ENCODE measurements around the gene BRPF1.

Gene BRPF1

DNA sequence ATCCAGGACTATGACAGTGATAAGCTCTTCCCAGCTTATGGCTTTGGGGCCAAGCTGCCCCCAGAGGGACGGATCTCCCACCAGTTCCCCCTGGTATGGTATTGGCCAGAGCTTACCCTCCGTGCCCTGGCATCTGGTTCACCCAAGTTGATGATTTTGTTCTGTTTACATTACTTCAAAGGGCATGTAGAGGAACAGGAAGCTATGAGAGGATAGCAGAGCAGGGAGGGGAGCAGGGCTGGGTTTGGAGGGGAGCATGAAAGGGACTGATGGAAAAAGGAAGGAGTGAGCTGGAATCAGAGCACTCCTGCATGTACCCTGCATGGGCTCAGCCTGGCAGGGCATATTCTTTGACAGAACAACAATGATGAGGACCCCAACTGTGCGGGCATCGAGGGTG lies 13.4 kb upstream of the BRPF1 start:
- no peaks in the 10 kb centered on the region for H3K27me3 ChIP-seq (ENCODE audit: control insufficient read depth in 1 of 2, insufficient read depth in 2 of 2, low read length in 2 of 2)
- H3K4me1 ChIP-seq (ENCODE audit: insufficient read depth, low read length), result peaks cover 13% of the 10 kb centered on the region
- H3K27ac ChIP-seq (ENCODE audit: low read depth, low read length), result no peak overlapping the region
- H3K9me3 ChIP-seq (ENCODE audit: low read length), result no peaks in the 10 kb centered on the region
- no peak overlapping the region for H3K4me3 ChIP-seq (ENCODE audit: low read depth in 1 of 2, low read length in 2 of 2)
- no peak overlapping the region for H3K9ac ChIP-seq (ENCODE audit: low read length)
- H3K36me3 ChIP-seq (ENCODE audit: insufficient read depth, low read length), result no peaks in the 10 kb centered on the region

DNA sequence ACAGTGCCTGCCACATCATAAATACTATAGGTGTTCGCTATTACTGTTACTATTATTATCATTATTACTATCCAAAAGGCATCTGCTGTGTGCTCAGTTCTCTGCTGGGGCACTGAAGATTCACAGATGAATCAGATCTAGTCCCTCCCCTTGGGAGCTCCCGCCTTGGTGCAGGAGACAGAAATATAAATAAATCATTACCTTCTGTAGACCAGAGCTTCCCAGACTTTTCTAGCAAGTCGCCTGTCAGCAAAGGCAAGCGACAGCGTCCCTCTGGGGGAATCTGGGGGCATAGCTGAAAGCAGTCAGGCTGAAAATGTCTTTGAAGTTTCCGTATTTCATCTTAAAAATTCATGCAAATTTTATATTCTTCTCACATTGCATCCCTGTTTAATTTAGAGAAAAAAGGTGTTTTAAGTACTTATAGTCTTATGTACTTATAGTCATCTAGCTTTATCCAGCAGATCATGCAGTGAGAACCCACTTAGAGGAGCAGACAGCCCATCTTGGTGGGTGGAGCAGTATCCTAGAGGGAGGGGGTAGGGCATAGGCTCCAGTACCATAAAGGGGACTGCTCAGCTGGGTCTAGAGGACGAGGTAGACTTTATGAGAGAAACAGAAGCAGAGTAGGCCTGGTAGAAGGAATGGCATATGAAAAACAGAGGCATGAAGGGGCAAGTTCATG lies 10.4 kb upstream of the BRPF1 start:
- H3K27ac ChIP-seq (ENCODE audit: low read depth, low read length), result no peak overlapping the region
- H3K27me3 ChIP-seq (ENCODE audit: control insufficient read depth in 1 of 2, insufficient read depth in 2 of 2, low read length in 2 of 2), result no peaks in the 10 kb centered on the region
- H3K9me3 ChIP-seq (ENCODE audit: low read length), result no peaks in the 10 kb centered on the region
- H3K4me1 ChIP-seq (ENCODE audit: insufficient read depth, low read length), result peaks cover 2% of the 10 kb centered on the region
- H3K4me3 ChIP-seq (ENCODE audit: low read depth in 1 of 2, low read length in 2 of 2), result no peak overlapping the region
- no peak overlapping the region for H3K9ac ChIP-seq (ENCODE audit: low read length)
- no peaks in the 10 kb centered on the region for H3K36me3 ChIP-seq (ENCODE audit: insufficient read depth, low read length)

DNA sequence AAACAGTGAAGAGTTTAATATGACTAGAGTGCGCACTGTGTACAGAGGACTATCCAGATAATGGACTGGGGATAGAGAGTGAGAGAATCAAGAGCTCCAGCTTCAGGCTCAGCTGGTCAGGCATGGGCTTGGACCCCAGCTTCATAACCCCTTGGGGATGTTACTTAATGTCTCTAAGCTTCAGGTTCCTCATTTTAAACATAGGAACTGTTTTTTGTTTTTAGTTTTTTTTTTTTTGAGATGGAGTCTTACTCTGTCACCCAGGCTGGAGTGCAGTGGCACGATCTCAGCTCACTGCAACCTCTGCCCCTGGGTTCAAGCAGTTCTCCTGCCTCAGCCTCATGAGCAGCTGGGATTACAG lies 9.9 kb upstream of the BRPF1 start:
- no peaks in the 10 kb centered on the region for H3K27me3 ChIP-seq (ENCODE audit: control insufficient read depth in 1 of 2, insufficient read depth in 2 of 2, low read length in 2 of 2)
- no peaks in the 10 kb centered on the region for H3K36me3 ChIP-seq (ENCODE audit: insufficient read depth, low read length)
- no peaks in the 10 kb centered on the region for H3K9me3 ChIP-seq (ENCODE audit: low read length)
- H3K9ac ChIP-seq (ENCODE audit: low read length), result no peak overlapping the region
- no peak overlapping the region for H3K4me3 ChIP-seq (ENCODE audit: low read depth in 1 of 2, low read length in 2 of 2)
- H3K4me1 ChIP-seq (ENCODE audit: insufficient read depth, low read length), result no peaks in the 10 kb centered on the region
- H3K27ac ChIP-seq (ENCODE audit: low read depth, low read length), result no peak overlapping the region

DNA sequence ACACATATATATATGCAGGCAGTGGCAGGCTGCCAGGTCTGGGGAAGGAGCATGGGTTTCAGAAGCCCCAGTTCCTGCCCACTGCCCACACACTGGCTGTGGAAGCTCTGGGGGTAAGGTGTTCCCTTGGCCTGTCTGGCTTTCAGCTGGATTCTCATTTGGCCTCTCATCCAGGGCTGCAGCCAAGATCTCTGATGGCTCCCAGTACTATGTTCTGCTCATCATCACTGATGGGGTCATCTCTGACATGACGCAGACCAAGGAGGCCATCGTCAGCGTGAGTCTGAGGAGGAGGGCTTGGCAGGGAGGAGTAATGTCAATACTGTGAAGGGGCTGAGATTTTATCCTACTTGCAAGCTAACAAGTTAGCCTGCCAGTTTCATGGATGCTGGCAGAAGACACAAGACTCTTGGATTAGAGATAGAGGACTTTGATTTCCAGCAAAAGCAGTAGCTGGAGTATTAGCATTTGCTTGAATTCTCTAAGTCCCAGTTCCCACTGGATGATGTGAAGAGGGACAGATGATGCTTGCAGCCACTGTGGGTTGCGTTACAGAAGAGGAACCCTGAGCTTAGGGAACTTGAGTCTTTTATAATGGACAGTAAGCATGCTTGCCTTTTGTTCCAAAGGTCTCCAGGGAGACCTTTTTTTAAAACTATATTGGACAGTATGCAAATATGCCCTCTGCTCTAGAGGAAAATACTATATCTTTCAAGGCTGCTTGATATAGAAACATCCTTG lies 5.6 kb upstream of the BRPF1 start:
- Histone ChIP-seq H3K4me1 (ENCODE audit: insufficient read depth, low read length) (peaks cover 6% of the 10 kb centered on the region), H3K27me3 (ENCODE audit: control insufficient read depth in 1 of 2, insufficient read depth in 2 of 2, low read length in 2 of 2) (no peaks in the 10 kb centered on the region), H3K36me3 (ENCODE audit: insufficient read depth, low read length) (no peaks in the 10 kb centered on the region), H3K9me3 (ENCODE audit: low read length) (no peaks in the 10 kb centered on the region), H3K4me3 (ENCODE audit: low read depth in 1 of 2, low read length in 2 of 2) (no peak overlapping the region), H3K9ac (ENCODE audit: low read length) (no peak overlapping the region), H3K27ac (ENCODE audit: low read depth, low read length) (no peak overlapping the region)

DNA sequence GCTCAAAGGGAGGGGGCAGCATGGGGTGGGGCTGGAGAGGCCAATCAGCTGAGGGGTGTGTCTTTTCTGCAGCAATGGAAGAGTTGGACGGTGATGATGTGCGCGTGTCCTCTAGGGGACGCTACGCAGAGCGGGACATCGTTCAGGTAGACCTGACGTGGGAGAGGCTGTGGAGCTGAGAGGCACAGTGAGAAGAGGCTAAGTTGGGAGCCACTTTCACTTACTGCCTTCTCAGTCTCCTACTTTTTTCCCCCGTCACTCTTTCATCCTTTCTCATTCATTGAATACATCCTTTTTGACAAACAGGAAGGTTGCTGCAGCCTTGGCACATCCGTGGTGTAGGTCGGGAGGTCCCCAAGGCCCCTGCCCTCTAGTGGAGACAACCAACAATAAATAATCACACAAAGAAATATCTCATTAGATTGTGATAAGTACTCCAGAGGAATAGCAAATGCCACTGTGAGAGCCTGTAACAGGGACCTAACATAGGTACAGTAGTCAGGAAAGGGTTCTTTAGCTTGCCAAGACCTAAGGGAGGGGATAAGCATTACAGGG lies 4.4 kb upstream of the BRPF1 start:
- H3K36me3 ChIP-seq (ENCODE audit: insufficient read depth, low read length), result no peaks in the 10 kb centered on the region
- no peak overlapping the region for H3K4me3 ChIP-seq (ENCODE audit: low read depth in 1 of 2, low read length in 2 of 2)
- no peak overlapping the region for H3K27ac ChIP-seq (ENCODE audit: low read depth, low read length)
- H3K9me3 ChIP-seq (ENCODE audit: low read length), result no peaks in the 10 kb centered on the region
- H3K27me3 ChIP-seq (ENCODE audit: control insufficient read depth in 1 of 2, insufficient read depth in 2 of 2, low read length in 2 of 2), result no peaks in the 10 kb centered on the region
- H3K4me1 ChIP-seq (ENCODE audit: insufficient read depth, low read length), result peaks cover 6% of the 10 kb centered on the region
- no peak overlapping the region for H3K9ac ChIP-seq (ENCODE audit: low read length)

DNA sequence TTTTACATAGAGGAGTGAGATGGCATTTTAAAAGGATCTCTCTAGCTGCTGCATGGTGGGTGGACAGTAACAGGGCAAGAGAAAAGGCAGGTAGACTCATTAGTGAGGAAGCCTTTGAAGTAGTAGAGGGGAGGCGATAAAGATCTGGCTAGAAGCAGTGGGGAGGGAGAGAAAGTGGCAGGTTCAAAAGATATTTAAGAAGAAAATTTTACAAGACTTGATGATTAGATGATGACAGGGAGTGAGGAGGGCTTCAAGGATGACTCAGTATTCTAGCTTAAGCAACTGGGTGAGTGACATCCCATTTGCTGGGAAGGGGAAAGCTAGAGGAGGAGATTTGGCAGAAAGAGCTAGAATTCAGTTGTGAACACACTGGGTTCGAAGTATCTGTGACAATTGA lies 3.8 kb upstream of the BRPF1 start:
- no peak overlapping the region for H3K4me3 ChIP-seq (ENCODE audit: low read depth in 1 of 2, low read length in 2 of 2)
- H3K36me3 ChIP-seq (ENCODE audit: insufficient read depth, low read length), result no peaks in the 10 kb centered on the region
- no peak overlapping the region for H3K9ac ChIP-seq (ENCODE audit: low read length)
- peaks cover 11% of the 10 kb centered on the region for H3K4me1 ChIP-seq (ENCODE audit: insufficient read depth, low read length)
- no peaks in the 10 kb centered on the region for H3K9me3 ChIP-seq (ENCODE audit: low read length)
- H3K27me3 ChIP-seq (ENCODE audit: control insufficient read depth in 1 of 2, insufficient read depth in 2 of 2, low read length in 2 of 2), result no peaks in the 10 kb centered on the region
- H3K27ac ChIP-seq (ENCODE audit: low read depth, low read length), result no peak overlapping the region

DNA sequence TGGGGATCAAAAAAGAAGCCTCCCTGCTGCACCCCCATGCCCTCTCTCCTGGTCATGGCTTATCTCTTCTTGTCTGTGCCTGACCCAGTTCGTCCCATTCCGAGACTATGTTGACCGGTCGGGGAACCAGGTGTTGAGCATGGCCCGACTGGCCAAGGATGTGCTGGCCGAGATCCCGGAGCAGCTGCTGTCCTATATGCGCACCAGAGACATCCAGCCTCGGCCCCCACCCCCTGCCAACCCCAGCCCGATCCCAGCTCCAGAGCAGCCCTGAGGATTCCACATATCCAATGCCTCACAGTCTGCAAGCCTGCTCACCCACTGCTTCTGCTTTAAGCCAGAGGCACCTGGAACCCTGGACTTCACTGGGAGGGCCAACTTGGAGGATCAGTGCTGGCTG lies 2.1 kb upstream of the BRPF1 start:
- no peaks in the 10 kb centered on the region for H3K27me3 ChIP-seq (ENCODE audit: control insufficient read depth in 1 of 2, insufficient read depth in 2 of 2, low read length in 2 of 2)
- H3K9me3 ChIP-seq (ENCODE audit: low read length), result no peaks in the 10 kb centered on the region
- no peak overlapping the region for H3K4me3 ChIP-seq (ENCODE audit: low read depth in 1 of 2, low read length in 2 of 2)
- peaks cover 7% of the 10 kb centered on the region for H3K36me3 ChIP-seq (ENCODE audit: insufficient read depth, low read length)
- no peak overlapping the region for H3K9ac ChIP-seq (ENCODE audit: low read length)
- peaks cover 22% of the 10 kb centered on the region for H3K4me1 ChIP-seq (ENCODE audit: insufficient read depth, low read length)
- H3K27ac ChIP-seq (ENCODE audit: low read depth, low read length), result no peak overlapping the region

DNA sequence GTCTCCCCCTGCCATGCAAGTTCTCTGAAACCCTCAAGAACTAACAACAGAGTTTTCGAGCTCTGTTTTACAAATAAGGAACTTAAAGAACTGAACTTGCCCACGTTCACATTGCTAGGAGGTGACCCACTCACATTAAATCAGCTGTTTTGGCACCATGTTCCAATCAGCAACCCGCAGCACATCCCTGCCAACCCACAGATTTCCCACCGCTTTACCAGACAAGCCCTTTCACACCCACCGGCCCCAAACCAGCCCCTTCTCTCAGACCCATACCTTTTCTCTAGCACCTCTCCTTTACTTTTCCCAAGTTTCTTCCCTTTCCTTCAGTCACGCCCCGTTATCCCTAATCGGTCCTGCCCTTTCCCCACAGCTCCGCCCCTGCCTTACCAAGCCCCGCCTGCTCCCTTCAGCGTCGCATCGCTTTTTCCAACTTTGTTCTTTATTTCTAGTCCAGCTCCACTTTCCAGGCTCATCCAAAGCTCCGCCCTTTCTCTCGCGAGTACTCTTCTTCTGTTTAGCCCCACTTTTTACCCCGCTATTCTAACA lies 804 bp upstream of the BRPF1 start:
- no peaks in the 10 kb centered on the region for H3K9me3 ChIP-seq (ENCODE audit: low read length)
- H3K36me3 ChIP-seq (ENCODE audit: insufficient read depth, low read length), result peaks cover 11% of the 10 kb centered on the region
- H3K27ac ChIP-seq (ENCODE audit: low read depth, low read length), result peak overlapping the region; percentile 55
- H3K4me1 ChIP-seq (ENCODE audit: insufficient read depth, low read length), result peaks cover 22% of the 10 kb centered on the region
- peak overlapping the region; percentile 62 to 68 for H3K4me3 ChIP-seq (ENCODE audit: low read depth in 1 of 2, low read length in 2 of 2)
- peak overlapping the region; percentile 42 for H3K9ac ChIP-seq (ENCODE audit: low read length)
- no peaks in the 10 kb centered on the region for H3K27me3 ChIP-seq (ENCODE audit: control insufficient read depth in 1 of 2, insufficient read depth in 2 of 2, low read length in 2 of 2)

DNA sequence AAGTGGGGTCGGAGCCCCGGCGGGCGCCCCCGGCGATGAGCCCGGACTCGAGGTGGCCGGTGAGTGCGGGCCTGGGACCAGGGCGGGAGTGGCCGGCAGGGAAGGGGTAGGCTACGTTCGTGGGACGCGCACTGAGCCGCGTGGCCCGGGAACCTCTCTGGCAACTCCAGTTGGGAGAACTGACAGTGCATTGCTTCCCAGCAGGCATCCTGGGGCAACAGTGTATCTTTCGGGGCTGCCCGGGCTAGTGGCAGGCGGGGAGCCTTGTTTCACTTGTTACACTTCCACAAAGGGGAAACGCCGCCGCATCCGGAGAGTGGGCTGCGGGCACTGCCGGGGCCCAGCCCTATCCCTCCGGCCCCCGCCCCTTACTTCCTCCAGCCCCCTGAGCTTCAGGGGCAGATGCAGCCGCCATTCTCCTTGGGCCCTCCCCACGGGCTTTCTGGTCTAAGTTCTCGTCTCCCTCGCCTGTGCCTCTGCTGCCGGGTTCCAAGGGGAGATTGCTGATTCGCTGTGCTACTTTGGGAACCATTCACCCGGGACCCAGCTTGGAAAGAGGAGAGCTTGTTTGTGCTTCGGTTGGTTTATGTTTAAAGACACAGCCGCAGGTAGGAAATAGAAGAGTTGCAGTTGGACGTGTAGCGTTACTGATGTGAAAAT lies 675 bp downstream of the BRPF1 start:
- Histone ChIP-seq H3K27ac (ENCODE audit: low read depth, low read length) (peak overlapping the region; percentile 87), H3K4me3 (ENCODE audit: low read depth in 1 of 2, low read length in 2 of 2) (peak overlapping the region; percentile 61 to 85), H3K4me1 (ENCODE audit: insufficient read depth, low read length) (peaks cover 22% of the 10 kb centered on the region), H3K9me3 (ENCODE audit: low read length) (no peaks in the 10 kb centered on the region), H3K36me3 (ENCODE audit: insufficient read depth, low read length) (peaks cover 15% of the 10 kb centered on the region), H3K27me3 (ENCODE audit: control insufficient read depth in 1 of 2, insufficient read depth in 2 of 2, low read length in 2 of 2) (no peaks in the 10 kb centered on the region), H3K9ac (ENCODE audit: low read length) (peak overlapping the region; percentile 50)

DNA sequence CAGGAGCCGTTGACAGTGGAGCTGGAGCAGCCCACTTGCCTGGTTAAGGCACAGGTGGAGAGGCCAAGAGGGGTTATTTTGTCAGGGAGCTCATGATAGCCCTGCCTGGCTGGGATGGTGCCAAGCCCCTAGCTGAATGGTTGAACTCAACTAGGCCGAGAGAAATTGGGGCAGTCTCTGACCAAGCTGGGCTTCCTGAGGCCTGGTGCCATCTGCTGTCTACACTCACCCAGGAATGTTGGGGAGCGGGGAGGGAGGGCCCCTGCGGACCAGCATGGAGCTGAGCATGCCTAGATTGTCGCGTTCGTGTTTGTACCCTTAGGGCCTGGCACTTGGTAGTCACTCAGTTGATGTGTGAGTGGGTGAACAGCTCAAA lies 1.2 kb downstream of the BRPF1 start:
- Histone ChIP-seq H3K9me3 (ENCODE audit: low read length) (no peaks in the 10 kb centered on the region), H3K9ac (ENCODE audit: low read length) (peak overlapping the region; percentile 50), H3K4me1 (ENCODE audit: insufficient read depth, low read length) (peaks cover 22% of the 10 kb centered on the region), H3K36me3 (ENCODE audit: insufficient read depth, low read length) (peaks cover 20% of the 10 kb centered on the region), H3K27me3 (ENCODE audit: control insufficient read depth in 1 of 2, insufficient read depth in 2 of 2, low read length in 2 of 2) (no peaks in the 10 kb centered on the region), H3K27ac (ENCODE audit: low read depth, low read length) (peak overlapping the region; percentile 87), H3K4me3 (ENCODE audit: low read depth in 1 of 2, low read length in 2 of 2) (peak overlapping the region; percentile 61 to 85)

DNA sequence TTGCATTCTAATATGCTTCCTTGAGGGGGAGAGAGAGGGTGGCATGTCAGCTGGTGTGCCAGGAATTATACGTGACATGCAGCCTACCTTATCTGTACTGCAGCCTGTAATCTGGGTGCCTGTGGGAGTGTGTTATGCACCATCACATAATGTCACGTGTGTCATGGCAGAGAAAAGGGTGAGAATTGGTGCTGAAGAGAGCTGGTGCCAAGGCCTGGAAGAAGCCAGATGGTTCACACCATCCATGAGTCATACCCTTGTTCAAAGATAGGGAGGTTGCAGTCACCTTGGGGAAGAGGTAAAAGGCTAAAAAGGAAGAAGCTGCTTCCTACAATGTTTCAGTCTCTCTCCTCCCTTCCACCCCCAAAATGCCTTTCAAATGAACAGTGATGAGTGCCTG lies 5.3 kb downstream of the BRPF1 start:
- H3K27ac ChIP-seq (ENCODE audit: low read depth, low read length), result no peak overlapping the region
- no peaks in the 10 kb centered on the region for H3K9me3 ChIP-seq (ENCODE audit: low read length)
- peaks cover 61% of the 10 kb centered on the region for H3K36me3 ChIP-seq (ENCODE audit: insufficient read depth, low read length)
- H3K27me3 ChIP-seq (ENCODE audit: control insufficient read depth in 1 of 2, insufficient read depth in 2 of 2, low read length in 2 of 2), result no peaks in the 10 kb centered on the region
- no peak overlapping the region for H3K4me3 ChIP-seq (ENCODE audit: low read depth in 1 of 2, low read length in 2 of 2)
- H3K9ac ChIP-seq (ENCODE audit: low read length), result no peak overlapping the region
- H3K4me1 ChIP-seq (ENCODE audit: insufficient read depth, low read length), result peaks cover 16% of the 10 kb centered on the region
